ENCODE results near the gene ADGRB2.
A peak's percentile ranks its signal among the peaks of the same experiment; 100 is the strongest.

ADGRB2 gene

GRCh38 chr1:31718327-31718897 lies 45.7 kb downstream of the ADGRB2 start:
- no peak for TF ChIP-seq CTCF (IDR thresholded peaks at IDR 0.05; ENCODE audit: low read depth, low read length)
- H3K4me3 ChIP-seq (ENCODE audit: low read depth, low read length): no peak overlapping the region

- no peak overlapping the region for H3K4me3 ChIP-seq (ENCODE audit: low read depth, low read length)
- no peak for TF ChIP-seq CTCF (IDR thresholded peaks at IDR 0.05; ENCODE audit: low read depth, low read length)
Measured at GRCh38 chr1:31717341-31717740, 46.8 kb downstream of the ADGRB2 start.

- H3K4me3 ChIP-seq (ENCODE audit: low read depth, low read length): no peak overlapping the region; the same call in 1 of the 2 replicates
- no peak for TF ChIP-seq CTCF (IDR thresholded peaks at IDR 0.05; ENCODE audit: low read depth, low read length)
Measured at GRCh38 chr1:31715873-31716220, 48.3 kb downstream of the ADGRB2 start.

GRCh38 chr1:31715087-31715872 lies 48.9 kb downstream of the ADGRB2 start:
- TF ChIP-seq CTCF (IDR thresholded peaks at IDR 0.05; ENCODE audit: low read depth, low read length): peak; percentile 96
- peak overlapping the region; percentile 46 for H3K4me3 ChIP-seq (ENCODE audit: low read depth, low read length)

GRCh38 chr1:31714442-31715086 lies 49.6 kb downstream of the ADGRB2 start:
- TF ChIP-seq CTCF (IDR thresholded peaks at IDR 0.05; ENCODE audit: low read depth, low read length): peak; percentile 57
- peak overlapping the region; percentile 46 for H3K4me3 ChIP-seq (ENCODE audit: low read depth, low read length)

GRCh38 chr1:31712630-31713029 lies 51.5 kb downstream of the ADGRB2 start:
- H3K4me3 ChIP-seq (ENCODE audit: low read depth, low read length): no peak overlapping the region
- no peak for TF ChIP-seq CTCF (IDR thresholded peaks at IDR 0.05; ENCODE audit: low read depth, low read length)

- no peak for TF ChIP-seq CTCF (IDR thresholded peaks at IDR 0.05; ENCODE audit: low read depth, low read length)
- no peak overlapping the region for H3K4me3 ChIP-seq (ENCODE audit: low read depth, low read length)
Measured at GRCh38 chr1:31712068-31712467, 52.1 kb downstream of the ADGRB2 start.

Measured in WI38 (cell line).